Measurements from ENCODE around the gene PVR. TPM values are rescaled to one million over a fixed set of nuclear protein-coding genes. Genes with fewer than 3 reads are reported as not detected.

The PVR gene, protein sequence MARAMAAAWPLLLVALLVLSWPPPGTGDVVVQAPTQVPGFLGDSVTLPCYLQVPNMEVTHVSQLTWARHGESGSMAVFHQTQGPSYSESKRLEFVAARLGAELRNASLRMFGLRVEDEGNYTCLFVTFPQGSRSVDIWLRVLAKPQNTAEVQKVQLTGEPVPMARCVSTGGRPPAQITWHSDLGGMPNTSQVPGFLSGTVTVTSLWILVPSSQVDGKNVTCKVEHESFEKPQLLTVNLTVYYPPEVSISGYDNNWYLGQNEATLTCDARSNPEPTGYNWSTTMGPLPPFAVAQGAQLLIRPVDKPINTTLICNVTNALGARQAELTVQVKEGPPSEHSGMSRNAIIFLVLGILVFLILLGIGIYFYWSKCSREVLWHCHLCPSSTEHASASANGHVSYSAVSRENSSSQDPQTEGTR
- total RNA-seq (2022; extraction: Qiagen RNA extraction; ENCODE audit: low read depth) = 96.5 to 123 TPM (median 114 TPM) in 5 replicates

GRCh38 chr19:44643605-44644401 is at the start of gene PVR:
TSS of gene PVR (plus strand) at chr19:44643910. CDS start at chr19:44644097, 187 bp downstream.

GRCh38 chr19:44613295-44614178 is 30.2 kb upstream of the PVR start, which contains the start of gene IGSF23:
TSS of gene IGSF23 (plus strand) at chr19:44613563. CDS start at chr19:44613646, 83 bp downstream.

GRCh38 chr19:44671400-44671799 is 27.7 kb downstream of the PVR start, which contains the start of gene CEACAM19:
TSS of gene CEACAM19 (plus strand) at chr19:44671482. CDS start at chr19:44671932, 450 bp downstream.

GRCh38 chr19:44698492-44699201 is 54.9 kb downstream of the PVR start, which contains the start of gene CEACAM16:
TSS of gene CEACAM16 (plus strand) at chr19:44699151. CDS start at chr19:44701457, 2,306 bp downstream.

Other genes starting within 250 kb of the PVR start
- gene ZNF285, start 242.3 kb upstream of the PVR start, total RNA-seq (2022; extraction: Qiagen RNA extraction; ENCODE audit: low read depth) = 2.1 to 2.7 TPM (median 2.4 TPM) in 5 replicates
- gene ZNF229, start 195.4 kb upstream of the PVR start, total RNA-seq (2022; extraction: Qiagen RNA extraction; ENCODE audit: low read depth) = 2.1 to 4.7 TPM (median 3.0 TPM) in 5 replicates
- 7.5 to 11.3 TPM (median 8.2 TPM) in 5 replicates for gene ZNF180, start 143.4 kb upstream of the PVR start, total RNA-seq (2022; extraction: Qiagen RNA extraction; ENCODE audit: low read depth)
- 0.09 to 0.11 TPM in 2 of 5 replicates, not detected in the others for gene CEACAM20, start 114.2 kb upstream of the PVR start, total RNA-seq (2022; extraction: Qiagen RNA extraction; ENCODE audit: low read depth)
- 0.27 to 0.68 TPM (median 0.45 TPM) in 5 replicates for gene IGSF23, start 30.3 kb upstream of the PVR start, total RNA-seq (2022; extraction: Qiagen RNA extraction; ENCODE audit: low read depth)
- gene CEACAM19, start 27.6 kb downstream of the PVR start, total RNA-seq (2022; extraction: Qiagen RNA extraction; ENCODE audit: low read depth) = 6.6 to 13.0 TPM (median 10.0 TPM) in 5 replicates
- 0.08 to 0.19 TPM (median 0.16 TPM) in 3 of 5 replicates, not detected in the others for gene CEACAM16, start 55.2 kb downstream of the PVR start, total RNA-seq (2022; extraction: Qiagen RNA extraction; ENCODE audit: low read depth)
- 31.6 to 92.9 TPM (median 77.1 TPM) in 5 replicates for gene BCL3, start 104.8 kb downstream of the PVR start, total RNA-seq (2022; extraction: Qiagen RNA extraction; ENCODE audit: low read depth)
- gene CBLC, start 134.0 kb downstream of the PVR start, total RNA-seq (2022; extraction: Qiagen RNA extraction; ENCODE audit: low read depth) = not detected in 5 replicates
- gene BCAM, start 165.2 kb downstream of the PVR start, total RNA-seq (2022; extraction: Qiagen RNA extraction; ENCODE audit: low read depth) = 46.2 to 95.2 TPM (median 82.2 TPM) in 5 replicates
- gene NECTIN2, start 202.4 kb downstream of the PVR start, total RNA-seq (2022; extraction: Qiagen RNA extraction; ENCODE audit: low read depth) = 66.5 to 87.0 TPM (median 80.6 TPM) in 5 replicates
- gene TOMM40, start 247.3 kb downstream of the PVR start, total RNA-seq (2022; extraction: Qiagen RNA extraction; ENCODE audit: low read depth) = 157 to 269 TPM (median 249 TPM) in 5 replicates